ENCODE results near the gene PPIA.
"Not testable (repeated sequence)": the region's sequence is repeated elsewhere in the genome, so short reads cannot be mapped to it uniquely, and the experiment has no call there.

PPIA gene

DNA sequence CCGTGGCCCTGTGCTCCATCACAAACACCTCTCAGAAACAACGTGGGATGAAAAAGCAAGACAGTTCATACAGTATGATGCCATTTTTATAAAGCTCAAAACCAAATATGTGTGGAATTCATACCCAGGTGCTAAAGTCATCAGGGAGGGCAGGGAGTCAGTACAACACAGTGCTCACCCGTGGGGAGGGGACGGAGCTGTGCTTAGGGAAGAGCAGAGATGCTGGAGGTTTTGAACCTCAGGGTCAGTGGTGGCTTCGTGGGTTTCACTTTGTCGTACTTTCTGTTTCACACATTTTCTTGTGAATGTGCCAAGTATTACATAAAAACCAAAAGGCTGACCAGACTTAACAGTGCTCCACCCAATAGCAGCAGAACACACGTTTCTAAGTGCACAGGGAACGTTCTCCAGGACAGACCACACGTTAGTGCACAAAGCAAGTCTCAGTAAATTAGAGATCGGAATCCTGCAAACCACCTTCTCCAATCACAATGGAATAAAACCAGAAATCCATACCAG lies 26.6 kb upstream of the PPIA start:
- Histone ChIP-seq H3K4me1 (ENCODE audit: insufficient read depth, low read length) (no peaks in the 10 kb centered on the region), H4K20me1 (ENCODE audit: insufficient read depth, low read length) (peaks cover 2% of the 10 kb centered on the region; the same call in 1 of the 2 replicates), H3K9me3 (ENCODE audit: insufficient read depth, low read length, severe bottlenecking) (no peaks in the 10 kb centered on the region), H3K79me2 (ENCODE audit: insufficient read depth, low read length) (no peaks in the 10 kb centered on the region), H2AFZ (ENCODE audit: low read depth, low read length) (no peak overlapping the region), H3K9ac (ENCODE audit: low read depth, low read length) (no peak overlapping the region), H3K27me3 (ENCODE audit: insufficient read depth, low read length, poor library complexity) (no peaks in the 10 kb centered on the region), H3K27ac (ENCODE audit: low read length) (no peak overlapping the region), H3K36me3 (ENCODE audit: insufficient read depth, low read length) (peaks cover 33% of the 10 kb centered on the region), H3K4me2 (ENCODE audit: insufficient read depth, low read length) (no peak overlapping the region), H3K4me3 (ENCODE audit: low read depth in 1 of 2, low read length in 2 of 2) (no peak overlapping the region)
- ATAC-seq (ENCODE audit: insufficient read depth, low read depth) (no peak), DNase-seq (no peak)
- TF ChIP-seq EZH2 (IDR thresholded peaks at IDR 0.05; ENCODE audit: borderline replicate concordance, low read depth, low read length, severe bottlenecking) (no peak), CTCF (IDR thresholded peaks at IDR 0.05; ENCODE audit: borderline replicate concordance, extremely low read depth, low read length, poor library complexity, severe bottlenecking) (no peak)

GRCh38 chr7:44771358-44771757 lies 25.1 kb upstream of the PPIA start:
- H3K4me3 ChIP-seq (ENCODE audit: low read depth in 1 of 2, low read length in 2 of 2): no peak overlapping the region
- peaks cover 2% of the 10 kb centered on the region; the same call in 1 of the 2 replicates for H4K20me1 ChIP-seq (ENCODE audit: insufficient read depth, low read length)
- H3K79me2 ChIP-seq (ENCODE audit: insufficient read depth, low read length): no peaks in the 10 kb centered on the region
- TF ChIP-seq EZH2 (IDR thresholded peaks at IDR 0.05; ENCODE audit: borderline replicate concordance, low read depth, low read length, severe bottlenecking): no peak
- no peak for TF ChIP-seq CTCF (IDR thresholded peaks at IDR 0.05; ENCODE audit: borderline replicate concordance, extremely low read depth, low read length, poor library complexity, severe bottlenecking)
- H3K9ac ChIP-seq (ENCODE audit: low read depth, low read length): no peak overlapping the region
- no peaks in the 10 kb centered on the region for H3K27me3 ChIP-seq (ENCODE audit: insufficient read depth, low read length, poor library complexity)
- H3K4me1 ChIP-seq (ENCODE audit: insufficient read depth, low read length): no peaks in the 10 kb centered on the region
- peaks cover 18% of the 10 kb centered on the region for H3K36me3 ChIP-seq (ENCODE audit: insufficient read depth, low read length)
- peak; percentile 28; the same call in 1 of the 3 replicates for ATAC-seq (ENCODE audit: insufficient read depth, low read depth)
- H3K27ac ChIP-seq (ENCODE audit: low read length): no peak overlapping the region
- H3K4me2 ChIP-seq (ENCODE audit: insufficient read depth, low read length): no peak overlapping the region
- no peaks in the 10 kb centered on the region for H3K9me3 ChIP-seq (ENCODE audit: insufficient read depth, low read length, severe bottlenecking)
- H2AFZ ChIP-seq (ENCODE audit: low read depth, low read length): no peak overlapping the region
- DNase-seq: no peak

DNA sequence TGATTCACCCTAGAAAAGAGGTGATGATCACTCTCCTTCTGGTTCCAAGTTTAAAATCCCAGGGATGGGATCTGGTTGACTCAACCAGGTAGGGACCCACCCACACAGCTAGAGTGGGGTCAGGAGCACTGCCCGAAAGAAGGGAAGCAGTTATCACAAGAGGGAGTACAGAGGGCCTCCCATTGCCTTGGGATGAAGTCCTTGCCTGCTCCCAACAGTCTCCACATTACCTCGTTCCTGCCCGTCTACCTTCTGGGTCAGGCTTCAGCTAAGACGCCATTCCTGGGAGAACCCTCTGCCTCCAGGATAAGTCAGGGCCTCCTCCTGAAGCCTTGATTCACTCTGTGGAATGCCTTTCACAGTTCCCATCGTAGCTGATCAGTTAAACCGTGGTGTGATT lies 24.0 kb upstream of the PPIA start:
- Histone ChIP-seq H3K4me3 (ENCODE audit: low read depth in 1 of 2, low read length in 2 of 2) (no peak overlapping the region), H3K9me3 (ENCODE audit: insufficient read depth, low read length, severe bottlenecking) (no peaks in the 10 kb centered on the region), H4K20me1 (ENCODE audit: insufficient read depth, low read length) (no peaks in the 10 kb centered on the region), H3K27ac (ENCODE audit: low read length) (no peak overlapping the region), H3K4me2 (ENCODE audit: insufficient read depth, low read length) (no peak overlapping the region), H3K79me2 (ENCODE audit: insufficient read depth, low read length) (no peaks in the 10 kb centered on the region), H3K27me3 (ENCODE audit: insufficient read depth, low read length, poor library complexity) (no peaks in the 10 kb centered on the region), H3K36me3 (ENCODE audit: insufficient read depth, low read length) (peaks cover 7% of the 10 kb centered on the region; the same call in 1 of the 2 replicates), H2AFZ (ENCODE audit: low read depth, low read length) (no peak overlapping the region), H3K9ac (ENCODE audit: low read depth, low read length) (no peak overlapping the region), H3K4me1 (ENCODE audit: insufficient read depth, low read length) (no peaks in the 10 kb centered on the region)
- ATAC-seq (ENCODE audit: insufficient read depth, low read depth) (no peak), DNase-seq (no peak)
- no peak for TF ChIP-seq CTCF (IDR thresholded peaks at IDR 0.05; ENCODE audit: borderline replicate concordance, extremely low read depth, low read length, poor library complexity, severe bottlenecking)

DNA sequence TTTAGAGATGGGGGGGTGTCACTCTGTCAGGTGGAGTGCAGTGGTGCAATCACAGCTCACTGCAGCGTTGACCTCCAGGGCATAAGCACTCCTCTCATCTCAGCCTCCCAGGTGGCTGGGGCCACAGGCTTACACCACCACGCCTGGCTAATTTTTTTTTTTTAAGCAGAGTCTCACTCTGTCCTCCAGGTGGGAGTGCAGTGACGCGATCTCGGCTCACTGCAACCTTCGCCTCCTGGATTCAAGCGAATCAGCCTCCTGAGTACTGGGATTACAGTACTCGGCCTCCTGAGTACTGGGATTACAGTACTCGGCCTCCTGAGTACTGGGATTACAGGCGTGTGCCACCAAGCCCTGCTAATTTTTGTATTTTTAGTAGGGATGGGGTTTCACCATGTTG lies 23.6 kb upstream of the PPIA start:
- ATAC-seq (ENCODE audit: insufficient read depth, low read depth): no peak
- Histone ChIP-seq H2AFZ (ENCODE audit: low read depth, low read length) (no peak overlapping the region), H3K36me3 (ENCODE audit: insufficient read depth, low read length) (peaks cover 3% of the 10 kb centered on the region; the same call in 1 of the 2 replicates), H3K4me1 (ENCODE audit: insufficient read depth, low read length) (no peaks in the 10 kb centered on the region), H3K27ac (ENCODE audit: low read length) (no peak overlapping the region), H3K79me2 (ENCODE audit: insufficient read depth, low read length) (no peaks in the 10 kb centered on the region), H3K4me3 (ENCODE audit: low read depth in 1 of 2, low read length in 2 of 2) (no peak overlapping the region), H3K9me3 (ENCODE audit: insufficient read depth, low read length, severe bottlenecking) (no peaks in the 10 kb centered on the region), H3K4me2 (ENCODE audit: insufficient read depth, low read length) (no peak overlapping the region), H4K20me1 (ENCODE audit: insufficient read depth, low read length) (no peaks in the 10 kb centered on the region), H3K9ac (ENCODE audit: low read depth, low read length) (no peak overlapping the region), H3K27me3 (ENCODE audit: insufficient read depth, low read length, poor library complexity) (no peaks in the 10 kb centered on the region)
- DNase-seq: no peak
- TF ChIP-seq EZH2 (IDR thresholded peaks at IDR 0.05; ENCODE audit: borderline replicate concordance, low read depth, low read length, severe bottlenecking) (no peak), CTCF (IDR thresholded peaks at IDR 0.05; ENCODE audit: borderline replicate concordance, extremely low read depth, low read length, poor library complexity, severe bottlenecking) (no peak)

DNA sequence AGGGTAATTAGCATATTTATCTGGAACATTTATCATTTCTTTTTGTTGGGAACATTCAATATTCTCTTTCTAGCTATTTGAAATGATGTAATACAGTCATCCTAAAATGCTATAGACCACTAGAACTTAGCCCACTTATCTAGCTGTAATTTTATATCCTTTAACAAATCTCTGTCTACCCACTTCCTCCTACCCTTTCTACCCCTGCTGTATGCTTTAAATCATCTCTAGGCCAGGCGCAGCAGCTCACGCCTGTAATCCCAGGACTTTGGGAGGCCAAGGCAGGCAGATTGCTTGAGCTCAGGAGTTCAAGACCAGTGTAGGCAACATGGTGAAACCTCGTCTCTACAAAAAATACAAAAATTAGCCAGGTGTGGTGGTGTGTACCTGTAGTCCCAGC lies 22.0 kb upstream of the PPIA start:
- not testable (repeated sequence) for H3K9ac ChIP-seq (ENCODE audit: low read depth, low read length); DNase-seq; H3K4me2 ChIP-seq (ENCODE audit: insufficient read depth, low read length); H2AFZ ChIP-seq (ENCODE audit: low read depth, low read length); H4K20me1 ChIP-seq (ENCODE audit: insufficient read depth, low read length); H3K27me3 ChIP-seq (ENCODE audit: insufficient read depth, low read length, poor library complexity); H3K4me3 ChIP-seq (ENCODE audit: low read depth in 1 of 2, low read length in 2 of 2); H3K79me2 ChIP-seq (ENCODE audit: insufficient read depth, low read length); H3K27ac ChIP-seq (ENCODE audit: low read length); H3K9me3 ChIP-seq (ENCODE audit: insufficient read depth, low read length, severe bottlenecking); H3K36me3 ChIP-seq (ENCODE audit: insufficient read depth, low read length); ATAC-seq (ENCODE audit: insufficient read depth, low read depth); H3K4me1 ChIP-seq (ENCODE audit: insufficient read depth, low read length)
